Trophoblast cell (in vitro differentiated cells and primary cell): Measurements from ENCODE around the gene PLA2G12A.
A peak's percentile ranks its signal among the peaks of the same experiment; 100 is the strongest.

ENCODE experiments used
- DNase-seq, 2 donors: peaks; one replicate each; pipeline ENCODE4 v3.0.0-alpha.2; 2016
- H2AFZ ChIP-seq: 2 replicates; pipeline ENCODE4 v1.6.1; 2013; ENCODE audit warnings: low read length, moderate library complexity, mild to moderate bottlenecking; ENCODE audit not compliant: insufficient read depth, poor library complexity
- H2AK5ac ChIP-seq: 2 replicates; pipeline ENCODE4 v1.6.1; 2013; ENCODE audit warnings: mild to moderate bottlenecking, low read length
- H2BK120ac ChIP-seq: 2 replicates; pipeline ENCODE4 v1.6.1; 2013; ENCODE audit warnings: low read length, mild to moderate bottlenecking, moderate library complexity; ENCODE audit not compliant: insufficient read depth, poor library complexity
- H2BK12ac ChIP-seq: 2 replicates; pipeline ENCODE4 v1.6.1; 2013; ENCODE audit warnings: mild to moderate bottlenecking, low read length, moderate library complexity
- H2BK5ac ChIP-seq: 2 replicates; pipeline ENCODE4 v1.6.1; 2013; ENCODE audit warnings: low read length, low read depth, moderate library complexity, mild to moderate bottlenecking; ENCODE audit not compliant: poor library complexity
- H3K14ac ChIP-seq: 2 replicates; pipeline ENCODE4 v1.6.1; 2013; ENCODE audit warnings: mild to moderate bottlenecking, low read length
- H3K18ac ChIP-seq: 2 replicates; pipeline ENCODE4 v1.6.1; 2013; ENCODE audit warnings: mild to moderate bottlenecking, low read length
- H3K23ac ChIP-seq: 2 replicates; pipeline ENCODE4 v1.6.1; 2013; ENCODE audit warnings: low read length
- H3K27ac ChIP-seq: 2 replicates; pipeline ENCODE4 v1.5.1; 2013; ENCODE audit warnings: low read depth, mild to moderate bottlenecking, inconsistent platforms, low read length, moderate library complexity
- H3K27me3 ChIP-seq: 2 replicates; pipeline ENCODE4 v1.6.1; 2013; ENCODE audit warnings: inconsistent platforms, mild to moderate bottlenecking, low read length, moderate library complexity; ENCODE audit not compliant: insufficient read depth
- H3K36me3 ChIP-seq, 2 experiments: 1 replicate in 1 of 2; 2 replicates in 1 of 2; pipeline ENCODE4 v1.6.1; 2013; ENCODE audit warnings: low read length in 2 of 2, mild to moderate bottlenecking in 2 of 2, moderate library complexity in 1 of 2; ENCODE audit not compliant: insufficient read depth in 2 of 2, control insufficient read depth in 1 of 2
- H3K4ac ChIP-seq: 2 replicates; pipeline ENCODE4 v1.6.1; 2013; ENCODE audit warnings: low read depth, mild to moderate bottlenecking, low read length, moderate library complexity
- H3K4me1 ChIP-seq, 2 experiments: 1 replicate in 1 of 2; 2 replicates in 1 of 2; pipeline ENCODE4 v1.6.1; 2013; ENCODE audit warnings: low read length in 2 of 2, mild to moderate bottlenecking in 2 of 2, moderate library complexity in 1 of 2; ENCODE audit not compliant: insufficient read depth in 2 of 2, control insufficient read depth in 1 of 2
- H3K4me2 ChIP-seq: 2 replicates; pipeline ENCODE4 v1.6.1; 2013; ENCODE audit warnings: inconsistent platforms, mild to moderate bottlenecking, low read length, moderate library complexity
- H3K4me3 ChIP-seq: 2 replicates; pipeline ENCODE4 v1.5.1; 2013; ENCODE audit warnings: mild to moderate bottlenecking, low read depth, low read length, inconsistent platforms
- H3K79me1 ChIP-seq: one replicate; pipeline ENCODE4 v1.6.1; 2013; ENCODE audit warnings: low read length
- H3K79me2 ChIP-seq: 2 replicates; pipeline ENCODE4 v1.6.1; 2013; ENCODE audit warnings: low read length, mild to moderate bottlenecking; ENCODE audit not compliant: control insufficient read depth, insufficient read depth, poor library complexity
- H3K9ac ChIP-seq: 2 replicates; pipeline ENCODE4 v1.6.1; 2013; ENCODE audit warnings: mild to moderate bottlenecking, low read length
- H3K9me3 ChIP-seq: 2 replicates; pipeline ENCODE4 v1.6.1; 2013; ENCODE audit warnings: low read depth, mild to moderate bottlenecking, control low read depth, inconsistent platforms, low read length; ENCODE audit not compliant: insufficient read depth
- H4K12ac ChIP-seq: 2 replicates; pipeline ENCODE4 v1.6.1; 2013; ENCODE audit warnings: low read depth, mild to moderate bottlenecking, low read length, moderate library complexity
- H4K8ac ChIP-seq: 2 replicates; pipeline ENCODE4 v1.6.1; 2013; ENCODE audit warnings: low read depth, mild to moderate bottlenecking, low read length, moderate library complexity
- H4K91ac ChIP-seq: one replicate; pipeline ENCODE4 v1.6.1; 2013; ENCODE audit warnings: low read depth, mild to moderate bottlenecking, low read length, moderate library complexity
- WGBS: extraction: QIAGEN DNeasy Blood & Tissue Kit; methylation state at CpG from one replicate; pipeline ENCODE4 v1.1.7; 2013; ENCODE audit warnings: missing lambda C conversion rate; ENCODE audit not compliant: insufficient read length, insufficient coverage; ENCODE audit errors: extremely low coverage; 5-methylcytosine and 5-hydroxymethylcytosine counted together

Gene PLA2G12A

GRCh38 chr4:109733728-109734127, 3.9 kb upstream of the PLA2G12A start:
- no peak overlapping the region for H3K23ac ChIP-seq
- no peaks in the 10 kb centered on the region for H3K36me3 ChIP-seq
- H3K9ac ChIP-seq: no peak overlapping the region
- H4K8ac ChIP-seq: no peak overlapping the region
- H3K4me2 ChIP-seq: no peak overlapping the region
- H3K14ac ChIP-seq: no peak overlapping the region
- no peak overlapping the region for H3K4ac ChIP-seq
- H3K79me2 ChIP-seq: peaks cover 4% of the 10 kb centered on the region
- no peak overlapping the region for H3K4me3 ChIP-seq
- H3K27me3 ChIP-seq: no peaks in the 10 kb centered on the region
- H3K27ac ChIP-seq: no peak overlapping the region
- no peaks in the 10 kb centered on the region for H3K4me1 ChIP-seq
- H3K18ac ChIP-seq: no peak overlapping the region
- H4K12ac ChIP-seq: no peak overlapping the region
- H3K79me1 ChIP-seq: peaks cover 7% of the 10 kb centered on the region
- H2BK5ac ChIP-seq: no peak overlapping the region
- WGBS: no CpG with 5 or more reads among the region's 5 CpGs
- H4K91ac ChIP-seq: no peak overlapping the region
- H2AFZ ChIP-seq: no peak overlapping the region
- no peaks in the 10 kb centered on the region for H3K9me3 ChIP-seq
- DNase-seq: no peak
- H2BK120ac ChIP-seq: no peak overlapping the region
- H2BK12ac ChIP-seq: no peak overlapping the region
- no peak overlapping the region for H2AK5ac ChIP-seq

DNA sequence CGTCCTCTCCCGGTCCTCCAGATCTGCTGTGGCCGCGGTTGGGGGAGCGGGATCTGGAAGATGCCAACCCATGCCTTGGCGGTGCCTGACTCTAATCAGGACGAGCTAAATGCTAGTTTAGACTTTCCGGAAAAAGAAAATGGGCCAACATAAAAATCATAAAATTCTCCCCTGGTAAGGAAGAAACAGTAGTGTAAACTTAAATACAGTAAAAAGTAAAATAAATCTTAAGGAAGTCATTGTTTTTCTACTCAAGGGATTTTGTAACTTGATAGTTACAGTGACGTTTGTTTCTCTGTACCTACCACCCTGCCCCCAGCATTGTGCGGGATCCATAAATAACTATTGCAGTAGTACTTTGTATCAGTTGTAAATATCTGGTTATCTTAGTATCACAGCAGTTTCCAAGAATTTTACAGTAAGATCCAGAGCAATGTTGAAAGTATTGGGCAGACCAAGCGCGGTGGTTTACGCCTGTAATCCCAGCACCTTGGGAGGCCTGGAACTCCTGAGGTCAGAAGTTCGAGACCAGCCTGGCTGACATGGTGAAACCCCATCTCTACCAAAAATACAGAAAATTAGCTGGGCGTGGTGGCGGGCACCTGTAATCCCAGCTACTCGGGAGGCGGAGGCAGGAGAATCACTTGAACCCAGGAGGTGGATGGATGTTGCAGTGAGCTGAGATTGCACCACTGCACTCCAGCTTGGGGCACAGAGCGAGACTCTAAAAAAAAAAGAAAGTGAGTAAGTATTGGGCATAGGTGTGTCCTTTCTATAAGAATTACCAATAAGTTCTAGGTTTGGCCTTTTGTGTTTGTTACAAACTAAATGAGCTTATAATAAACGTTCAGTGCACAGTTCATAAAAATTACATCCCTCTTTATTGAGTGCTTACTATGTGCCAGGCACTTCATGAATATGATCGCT, 1.0 kb upstream of the PLA2G12A start:
- Histone ChIP-seq H3K14ac (peak overlapping the region; percentile 6), H2AFZ (peak overlapping the region; percentile 91), H4K8ac (peak overlapping the region; percentile 77), H3K27ac (no peak overlapping the region), H4K12ac (peak overlapping the region; percentile 77), H3K36me3 (no peaks in the 10 kb centered on the region), H3K27me3 (no peaks in the 10 kb centered on the region), H3K18ac (no peak overlapping the region), H3K4me1 (peaks cover 3% of the 10 kb centered on the region in 2 experiments), H2BK12ac (no peak overlapping the region), H3K23ac (no peak overlapping the region), H3K9me3 (no peaks in the 10 kb centered on the region), H3K4me2 (peak overlapping the region; percentile 99), H4K91ac (no peak overlapping the region), H3K4ac (no peak overlapping the region), H2BK120ac (no peak overlapping the region), H3K79me2 (peaks cover 6% of the 10 kb centered on the region), H3K9ac (peak overlapping the region; percentile 86), H2BK5ac (no peak overlapping the region), H3K79me1 (peaks cover 7% of the 10 kb centered on the region), H3K4me3 (peak overlapping the region; percentile 81), H2AK5ac (no peak overlapping the region)
- WGBS: no CpG with 5 or more reads among the region's 21 CpGs
- DNase-seq: peak; percentile 9 to 46

- Histone ChIP-seq H2BK120ac (peak overlapping the region; percentile 6), H3K27ac (peak overlapping the region; percentile 39), H4K91ac (peak overlapping the region; percentile 69), H4K8ac (peak overlapping the region; percentile 81), H3K14ac (peak overlapping the region; percentile 75), H3K4me3 (peak overlapping the region; percentile 77), H3K18ac (peak overlapping the region; percentile 91), H3K4me1 (peaks cover 3% of the 10 kb centered on the region in 2 experiments), H3K23ac (no peak overlapping the region), H3K79me2 (peaks cover 6% of the 10 kb centered on the region), H2BK5ac (peak overlapping the region; percentile 6), H3K36me3 (no peaks in the 10 kb centered on the region), H3K27me3 (no peaks in the 10 kb centered on the region), H3K9me3 (no peaks in the 10 kb centered on the region), H3K9ac (peak overlapping the region; percentile 49), H2AK5ac (no peak overlapping the region), H3K79me1 (peaks cover 7% of the 10 kb centered on the region), H2AFZ (peak overlapping the region; percentile 78), H4K12ac (peak overlapping the region; percentile 67), H3K4ac (peak overlapping the region; percentile 9), H2BK12ac (no peak overlapping the region), H3K4me2 (peak overlapping the region; percentile 78)
- peak in 1 of 2 donors; percentile 9 for DNase-seq
- WGBS: no CpG with 5 or more reads among the region's 25 CpGs
Observed at GRCh38 chr4:109729117-109729717, 653 bp downstream of the PLA2G12A start.

- no peak overlapping the region for H2BK12ac ChIP-seq
- H3K79me1 ChIP-seq: peaks cover 7% of the 10 kb centered on the region
- H3K4me2 ChIP-seq: peak overlapping the region; percentile 8
- no peak overlapping the region for H3K4me3 ChIP-seq
- no peak overlapping the region for H3K14ac ChIP-seq
- DNase-seq: no peak
- H4K12ac ChIP-seq: no peak overlapping the region
- no peak overlapping the region for H4K8ac ChIP-seq
- H2BK120ac ChIP-seq: no peak overlapping the region
- H3K4me1 ChIP-seq: peaks cover 3% of the 10 kb centered on the region in 2 experiments
- H3K18ac ChIP-seq: no peak overlapping the region
- no peak overlapping the region for H2AFZ ChIP-seq
- no peak overlapping the region for H3K4ac ChIP-seq
- WGBS: no CpG with 5 or more reads among the region's 6 CpGs
- H2AK5ac ChIP-seq: no peak overlapping the region
- no peaks in the 10 kb centered on the region for H3K9me3 ChIP-seq
- H3K27me3 ChIP-seq: no peaks in the 10 kb centered on the region
- H3K36me3 ChIP-seq: no peaks in the 10 kb centered on the region
- H3K27ac ChIP-seq: no peak overlapping the region
- no peak overlapping the region for H3K9ac ChIP-seq
- no peak overlapping the region for H4K91ac ChIP-seq
- H3K79me2 ChIP-seq: peaks cover 6% of the 10 kb centered on the region
- no peak overlapping the region for H2BK5ac ChIP-seq
- no peak overlapping the region for H3K23ac ChIP-seq
Observed at GRCh38 chr4:109728385-109728784, 1.5 kb downstream of the PLA2G12A start.
